Trophoblast cell (in vitro differentiated cells and primary cell): ENCODE measurements around the gene RDH13.

Experiments used
- DNase-seq, 2 donors: peaks; one replicate each; pipeline ENCODE4 v3.0.0-alpha.2; 2016
- H2AFZ ChIP-seq: 2 replicates; pipeline ENCODE4 v1.6.1; 2013; ENCODE audit warnings: low read length, moderate library complexity, mild to moderate bottlenecking; ENCODE audit not compliant: insufficient read depth, poor library complexity
- H2AK5ac ChIP-seq: 2 replicates; pipeline ENCODE4 v1.6.1; 2013; ENCODE audit warnings: mild to moderate bottlenecking, low read length
- H2BK120ac ChIP-seq: 2 replicates; pipeline ENCODE4 v1.6.1; 2013; ENCODE audit warnings: low read length, mild to moderate bottlenecking, moderate library complexity; ENCODE audit not compliant: insufficient read depth, poor library complexity
- H2BK12ac ChIP-seq: 2 replicates; pipeline ENCODE4 v1.6.1; 2013; ENCODE audit warnings: mild to moderate bottlenecking, low read length, moderate library complexity
- H2BK5ac ChIP-seq: 2 replicates; pipeline ENCODE4 v1.6.1; 2013; ENCODE audit warnings: low read length, low read depth, moderate library complexity, mild to moderate bottlenecking; ENCODE audit not compliant: poor library complexity
- H3K14ac ChIP-seq: 2 replicates; pipeline ENCODE4 v1.6.1; 2013; ENCODE audit warnings: mild to moderate bottlenecking, low read length
- H3K18ac ChIP-seq: 2 replicates; pipeline ENCODE4 v1.6.1; 2013; ENCODE audit warnings: mild to moderate bottlenecking, low read length
- H3K23ac ChIP-seq: 2 replicates; pipeline ENCODE4 v1.6.1; 2013; ENCODE audit warnings: low read length
- H3K27ac ChIP-seq: 2 replicates; pipeline ENCODE4 v1.5.1; 2013; ENCODE audit warnings: low read depth, mild to moderate bottlenecking, inconsistent platforms, low read length, moderate library complexity
- H3K27me3 ChIP-seq: 2 replicates; pipeline ENCODE4 v1.6.1; 2013; ENCODE audit warnings: inconsistent platforms, mild to moderate bottlenecking, low read length, moderate library complexity; ENCODE audit not compliant: insufficient read depth
- H3K36me3 ChIP-seq, 2 experiments: 1 replicate in 1 of 2; 2 replicates in 1 of 2; pipeline ENCODE4 v1.6.1; 2013; ENCODE audit warnings: low read length in 2 of 2, mild to moderate bottlenecking in 2 of 2, moderate library complexity in 1 of 2; ENCODE audit not compliant: insufficient read depth in 2 of 2, control insufficient read depth in 1 of 2
- H3K4ac ChIP-seq: 2 replicates; pipeline ENCODE4 v1.6.1; 2013; ENCODE audit warnings: low read depth, mild to moderate bottlenecking, low read length, moderate library complexity
- H3K4me1 ChIP-seq, 2 experiments: 1 replicate in 1 of 2; 2 replicates in 1 of 2; pipeline ENCODE4 v1.6.1; 2013; ENCODE audit warnings: low read length in 2 of 2, mild to moderate bottlenecking in 2 of 2, moderate library complexity in 1 of 2; ENCODE audit not compliant: insufficient read depth in 2 of 2, control insufficient read depth in 1 of 2
- H3K4me2 ChIP-seq: 2 replicates; pipeline ENCODE4 v1.6.1; 2013; ENCODE audit warnings: inconsistent platforms, mild to moderate bottlenecking, low read length, moderate library complexity
- H3K4me3 ChIP-seq: 2 replicates; pipeline ENCODE4 v1.5.1; 2013; ENCODE audit warnings: mild to moderate bottlenecking, low read depth, low read length, inconsistent platforms
- H3K79me1 ChIP-seq: one replicate; pipeline ENCODE4 v1.6.1; 2013; ENCODE audit warnings: low read length
- H3K79me2 ChIP-seq: 2 replicates; pipeline ENCODE4 v1.6.1; 2013; ENCODE audit warnings: low read length, mild to moderate bottlenecking; ENCODE audit not compliant: control insufficient read depth, insufficient read depth, poor library complexity
- H3K9ac ChIP-seq: 2 replicates; pipeline ENCODE4 v1.6.1; 2013; ENCODE audit warnings: mild to moderate bottlenecking, low read length
- H3K9me3 ChIP-seq: 2 replicates; pipeline ENCODE4 v1.6.1; 2013; ENCODE audit warnings: low read depth, mild to moderate bottlenecking, control low read depth, inconsistent platforms, low read length; ENCODE audit not compliant: insufficient read depth
- H4K12ac ChIP-seq: 2 replicates; pipeline ENCODE4 v1.6.1; 2013; ENCODE audit warnings: low read depth, mild to moderate bottlenecking, low read length, moderate library complexity
- H4K8ac ChIP-seq: 2 replicates; pipeline ENCODE4 v1.6.1; 2013; ENCODE audit warnings: low read depth, mild to moderate bottlenecking, low read length, moderate library complexity
- H4K91ac ChIP-seq: one replicate; pipeline ENCODE4 v1.6.1; 2013; ENCODE audit warnings: low read depth, mild to moderate bottlenecking, low read length, moderate library complexity
- WGBS: extraction: QIAGEN DNeasy Blood & Tissue Kit; methylation state at CpG from one replicate; pipeline ENCODE4 v1.1.7; 2013; ENCODE audit warnings: missing lambda C conversion rate; ENCODE audit not compliant: insufficient read length, insufficient coverage; ENCODE audit errors: extremely low coverage; 5-methylcytosine and 5-hydroxymethylcytosine counted together

RDH13 gene

DNA sequence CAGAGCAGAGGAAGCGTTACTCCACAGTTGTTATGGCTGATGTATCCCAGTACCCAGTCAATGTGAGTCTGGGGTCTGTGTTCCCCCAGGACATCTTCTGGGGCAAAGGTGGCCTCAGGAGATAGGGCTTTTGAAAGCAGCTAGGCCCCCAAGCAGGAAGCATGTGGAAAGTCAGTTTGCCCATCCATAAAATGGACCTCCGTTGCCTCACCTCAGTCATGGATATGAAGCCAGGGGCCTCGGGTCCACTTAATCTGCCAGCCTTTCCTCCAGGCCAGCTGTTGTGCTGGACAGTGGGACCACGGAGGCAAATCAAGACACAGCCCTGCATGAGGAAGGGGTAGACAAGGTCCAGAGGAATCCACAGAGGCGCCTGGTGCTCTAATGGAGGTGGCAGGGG lies 16.0 kb upstream of the RDH13 start:
- Histone ChIP-seq H4K12ac (no peak overlapping the region), H3K9me3 (peaks cover 8% of the 10 kb centered on the region), H3K36me3 (peaks cover 13 to 24% of the 10 kb centered on the region in 2 experiments), H3K4me2 (no peak overlapping the region), H2AFZ (no peak overlapping the region), H3K79me2 (peaks cover 9% of the 10 kb centered on the region), H3K27me3 (no peaks in the 10 kb centered on the region), H3K18ac (peak overlapping the region; percentile 2), H2BK120ac (no peak overlapping the region), H4K8ac (no peak overlapping the region), H4K91ac (no peak overlapping the region), H2AK5ac (no peak overlapping the region), H3K4me1 (peaks cover 16 to 26% of the 10 kb centered on the region in 2 experiments), H3K9ac (no peak overlapping the region), H2BK5ac (no peak overlapping the region), H3K14ac (peak overlapping the region; percentile 12), H3K79me1 (peaks cover 19% of the 10 kb centered on the region), H2BK12ac (no peak overlapping the region), H3K4ac (no peak overlapping the region), H3K27ac (no peak overlapping the region), H3K23ac (no peak overlapping the region), H3K4me3 (no peak overlapping the region)
- no peak for DNase-seq
- WGBS, result no CpG with 5 or more reads among the region's 5 CpGs

DNA sequence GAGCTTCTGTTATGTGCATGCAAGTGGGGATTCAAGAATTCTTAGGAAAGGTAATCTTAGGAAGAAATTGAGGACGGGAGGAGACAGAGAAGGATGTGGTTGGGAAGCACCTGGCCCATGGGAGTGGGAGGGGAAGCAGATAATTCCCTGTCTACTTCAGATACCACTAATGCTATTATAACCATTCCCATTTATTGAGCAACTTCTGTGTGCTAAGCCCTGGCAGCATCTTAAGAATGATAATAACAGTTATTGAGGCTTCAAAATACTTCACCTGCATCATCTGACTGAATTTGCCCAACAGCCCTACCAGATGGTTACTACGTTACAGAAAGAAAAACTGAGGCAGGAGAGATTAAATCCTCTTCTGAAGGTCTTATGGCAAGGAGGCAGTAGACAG lies 14.2 kb upstream of the RDH13 start:
- no peak overlapping the region for H3K4ac ChIP-seq
- H4K91ac ChIP-seq, result no peak overlapping the region
- H2BK5ac ChIP-seq, result no peak overlapping the region
- no peak overlapping the region for H3K9ac ChIP-seq
- H3K79me1 ChIP-seq, result peaks cover 19% of the 10 kb centered on the region
- peaks cover 7% of the 10 kb centered on the region for H3K9me3 ChIP-seq
- H4K12ac ChIP-seq, result no peak overlapping the region
- peak; percentile 65 to 92 for DNase-seq
- peak overlapping the region; percentile 59 for H3K27ac ChIP-seq
- no peak overlapping the region for H2AK5ac ChIP-seq
- no peak overlapping the region for H2BK12ac ChIP-seq
- no peak overlapping the region for H3K14ac ChIP-seq
- no peak overlapping the region for H2BK120ac ChIP-seq
- no peaks in the 10 kb centered on the region for H3K27me3 ChIP-seq
- WGBS, result no CpG with 5 or more reads among the region's 2 CpGs
- H3K36me3 ChIP-seq, result peaks cover 8 to 12% of the 10 kb centered on the region in 2 experiments
- H3K79me2 ChIP-seq, result peaks cover 9% of the 10 kb centered on the region
- H3K23ac ChIP-seq, result no peak overlapping the region
- H3K18ac ChIP-seq, result no peak overlapping the region
- no peak overlapping the region for H2AFZ ChIP-seq
- H3K4me3 ChIP-seq, result no peak overlapping the region
- H3K4me1 ChIP-seq, result peaks cover 16 to 26% of the 10 kb centered on the region in 2 experiments
- no peak overlapping the region for H4K8ac ChIP-seq
- no peak overlapping the region for H3K4me2 ChIP-seq

DNA sequence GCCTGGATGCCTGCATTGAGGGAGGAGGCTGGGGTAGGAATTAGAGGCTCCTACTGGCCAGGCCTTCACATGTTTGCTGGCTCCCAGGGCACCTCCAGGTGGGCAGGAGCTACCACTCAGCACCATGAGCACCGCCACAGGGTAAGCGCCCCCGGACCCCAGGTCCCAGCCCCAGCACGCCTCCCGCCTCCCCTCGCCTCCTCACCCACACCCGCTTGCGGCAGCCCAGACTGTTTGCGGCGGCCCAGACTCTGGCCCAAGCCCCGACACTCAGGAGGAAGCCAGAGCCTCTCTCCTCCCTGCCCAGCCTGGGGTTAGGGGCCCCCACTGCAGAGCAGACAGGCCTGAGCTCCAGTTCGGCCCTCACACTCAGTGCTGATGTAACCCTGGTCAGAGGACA lies 13.4 kb upstream of the RDH13 start:
- H2BK5ac ChIP-seq, result peak overlapping the region; percentile 54
- no peak overlapping the region for H3K4me3 ChIP-seq
- WGBS, result no CpG with 5 or more reads among the region's 12 CpGs
- no peak overlapping the region for H2AFZ ChIP-seq
- H3K4me2 ChIP-seq, result peak overlapping the region; percentile 14
- peaks cover 16 to 26% of the 10 kb centered on the region in 2 experiments for H3K4me1 ChIP-seq
- H4K8ac ChIP-seq, result peak overlapping the region; percentile 90
- H3K9ac ChIP-seq, result no peak overlapping the region
- peak overlapping the region; percentile 95 for H3K14ac ChIP-seq
- peak overlapping the region; percentile 69 for H3K4ac ChIP-seq
- no peaks in the 10 kb centered on the region for H3K27me3 ChIP-seq
- H3K79me1 ChIP-seq, result peaks cover 19% of the 10 kb centered on the region
- no peak for DNase-seq
- H4K91ac ChIP-seq, result peak overlapping the region; percentile 79
- no peak overlapping the region for H3K23ac ChIP-seq
- H3K27ac ChIP-seq, result peak overlapping the region; percentile 59
- peaks cover 3% of the 10 kb centered on the region for H3K9me3 ChIP-seq
- H3K36me3 ChIP-seq, result peaks cover 3 to 5% of the 10 kb centered on the region in 2 experiments
- H3K79me2 ChIP-seq, result peaks cover 9% of the 10 kb centered on the region
- peak overlapping the region; percentile 48 for H2BK120ac ChIP-seq
- H3K18ac ChIP-seq, result peak overlapping the region; percentile 34
- peak overlapping the region; percentile 67 for H2AK5ac ChIP-seq
- peak overlapping the region; percentile 43 for H4K12ac ChIP-seq
- H2BK12ac ChIP-seq, result peak overlapping the region; percentile 77

DNA sequence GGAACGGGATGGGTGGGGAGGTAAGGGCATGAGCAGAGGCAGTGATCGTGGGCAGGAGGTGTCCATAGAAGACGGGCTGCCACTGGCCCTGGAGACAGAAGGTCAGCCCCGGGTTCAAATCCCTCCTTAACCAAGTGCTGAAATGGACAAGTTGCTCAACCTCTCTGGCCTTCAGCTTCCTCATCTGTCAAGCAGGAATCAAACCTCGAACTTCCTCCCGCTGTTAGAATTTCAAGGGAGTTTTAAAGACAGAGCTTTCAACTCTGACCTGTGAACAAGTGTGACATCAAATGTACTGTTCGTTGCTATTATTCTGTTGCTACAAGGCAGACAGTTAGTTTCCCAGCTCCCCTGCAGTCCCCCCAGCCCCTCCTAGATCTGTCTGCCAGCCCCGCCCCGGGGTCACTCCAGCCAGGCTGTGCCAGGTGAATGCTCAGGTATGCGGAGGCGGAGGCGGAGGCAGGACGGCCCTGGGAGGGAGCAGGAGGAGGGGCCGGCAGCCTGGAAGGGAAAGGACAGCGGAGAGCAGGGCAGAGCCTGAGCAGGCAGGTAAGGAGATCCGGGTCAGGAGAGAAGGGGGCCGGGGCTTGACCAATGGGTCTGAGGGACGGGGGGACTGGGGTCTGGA lies 12.5 kb upstream of the RDH13 start, which contains the start of gene EPS8L1:
Gene EPS8L1, plus strand, starts transcription at position 499 of the 628 bp plus-strand sequence. CDS start 576 bp downstream, outside the sequence.
- WGBS, result no CpG with 5 or more reads among the region's 18 CpGs
- peak within 1 kb of the TSS; percentile 90 for H4K8ac ChIP-seq
- H3K9me3 ChIP-seq, result peaks cover 3% of the 10 kb centered on the region

More for the DNA sequence above, 12.5 kb upstream of the RDH13 start, which contains the start of gene EPS8L1:
- Histone ChIP-seq H3K14ac (peak within 1 kb of the TSS; percentile 95), H3K27me3 (no peaks in the 10 kb centered on the region), H2BK120ac (peak within 1 kb of the TSS; percentile 51), H3K23ac (no peak within 1 kb of the TSS), H3K4me2 (peak within 1 kb of the TSS; percentile 14), H2BK12ac (peak within 1 kb of the TSS; percentile 77), H3K36me3 (peaks cover 3 to 5% of the 10 kb centered on the region in 2 experiments), H4K12ac (peak within 1 kb of the TSS; percentile 59), H3K4me1 (peaks cover 10 to 18% of the 10 kb centered on the region in 2 experiments), H2AFZ (no peak within 1 kb of the TSS), H2BK5ac (peak within 1 kb of the TSS; percentile 54), H3K9ac (no peak within 1 kb of the TSS), H3K4ac (peak within 1 kb of the TSS; percentile 69), H3K4me3 (peak within 1 kb of the TSS; percentile 42), H4K91ac (peak within 1 kb of the TSS; percentile 79), H2AK5ac (peak within 1 kb of the TSS; percentile 85), H3K79me2 (peaks cover 9% of the 10 kb centered on the region), H3K27ac (peak within 1 kb of the TSS; percentile 59), H3K18ac (peak within 1 kb of the TSS; percentile 34), H3K79me1 (peaks cover 14% of the 10 kb centered on the region)
- DNase-seq, result peak; percentile 82 to 84
